SK-N-SH (cell line): ENCODE measurements around the gene VAMP5. TPM values are rescaled to one million over a fixed set of nuclear protein-coding genes. Genes with fewer than 3 reads are reported as not detected.
A peak's percentile ranks its signal among the peaks of the same experiment; 100 is the strongest.

Source experiments
- CTCF ChIA-PET: fragments of 300-600, 350-600 bp; formaldehyde crosslinking; extraction: SDS; loops from one replicate; lab custom pipeline; 2021; lab: Yijun Ruan, JAX
- POLR2A ChIA-PET: fragments of 350-600 bp; sonication (Branson Sonifier 250); formaldehyde crosslinking; extraction: SDS; loops from one replicate; lab custom pipeline; 2020; ENCODE audit warnings: antibody characterized with exemption, inconsistent platforms; lab: Yijun Ruan, JAX
- DNase-seq: peaks from one replicate; pipeline ENCODE4 v3.0.0; 2012
- H2AFZ ChIP-seq: fragments of 200-600 bp; sonication (generic); 2 replicates; pipeline ENCODE4 v1.8.1; 2016; ENCODE audit warnings: antibody characterized with exemption, mild to moderate bottlenecking, low read depth
- H3F3A ChIP-seq: fragments of 200-600 bp; sonication (generic); replicated peaks from 2 replicates; pipeline ENCODE3; 2016; ENCODE audit warnings: antibody characterized with exemption, mild to moderate bottlenecking; ENCODE audit not compliant: insufficient read depth
- H3K27ac ChIP-seq, 2 experiments: fragments of 200-500 bp in 1 of 2; fragments of 200-600 bp in 1 of 2; sonication (Bioruptor generic) in 1 of 2; sonication (generic), shearing (Covaris generic) in 1 of 2; 2 replicates each; pipeline versions ENCODE4 v1.5.1 to v1.6.1; 2014 to 2016; ENCODE audit warnings: low read depth in 2 of 2, inconsistent platforms in 1 of 2, low read length in 1 of 2, mild to moderate bottlenecking in 1 of 2, mixed read lengths in 1 of 2
- H3K27me3 ChIP-seq: fragments of 200-600 bp; sonication (generic), shearing (Covaris generic); 2 replicates; pipeline ENCODE4 v1.6.1; 2016; ENCODE audit warnings: mixed run types; ENCODE audit not compliant: insufficient read depth
- H3K36me3 ChIP-seq, 2 experiments: fragments of 200-500 bp in 1 of 2; fragments of 200-600 bp in 1 of 2; sonication (Bioruptor generic) in 1 of 2; sonication (generic) in 1 of 2; replicated peaks in 1 of 2; 2 replicates each; pipeline versions ENCODE3 to v1.5.1; 2014 to 2016; ENCODE audit warnings: low read length in 1 of 2, mild to moderate bottlenecking in 1 of 2; ENCODE audit not compliant: insufficient read depth in 2 of 2, control insufficient read depth in 1 of 2
- H3K4me1 ChIP-seq, 2 experiments: fragments of 200-500 bp in 1 of 2; fragments of 200-600 bp in 1 of 2; sonication (Bioruptor generic) in 1 of 2; sonication (generic), shearing (Covaris generic) in 1 of 2; 2 replicates each; pipeline versions ENCODE4 v1.5.1 to v1.6.1; 2014 to 2016; ENCODE audit warnings: low read depth in 1 of 2, low read length in 1 of 2, mixed run types in 1 of 2; ENCODE audit not compliant: insufficient read depth in 2 of 2, control insufficient read depth in 1 of 2
- H3K4me2 ChIP-seq: fragments of 200-600 bp; sonication (generic), shearing (Covaris generic); 2 replicates; pipeline ENCODE4 v1.6.1; 2017; ENCODE audit warnings: mixed run types
- H3K4me3 ChIP-seq, 2 experiments: fragments of 200-500 bp in 1 of 2; fragments of 200-600 bp in 1 of 2; sonication (Bioruptor generic) in 1 of 2; sonication (generic), shearing (Covaris generic) in 1 of 2; 2 replicates each; pipeline versions ENCODE4 v1.5.1 to v1.8.1; 2014 to 2016; ENCODE audit warnings: low read depth in 2 of 2, inconsistent platforms in 1 of 2, low read length in 1 of 2, mild to moderate bottlenecking in 1 of 2, mixed read lengths in 1 of 2, moderate library complexity in 1 of 2
- H3K79me2 ChIP-seq: fragments of 200-600 bp; sonication (generic); 2 replicates; pipeline ENCODE4 v1.8.1; 2017; ENCODE audit warnings: mild to moderate bottlenecking; ENCODE audit not compliant: insufficient read depth
- H3K9ac ChIP-seq: fragments of 200-600 bp; sonication (generic); 2 replicates; pipeline ENCODE4 v1.6.1; 2017; ENCODE audit warnings: mixed run types
- H3K9me2 ChIP-seq: fragments of 200-600 bp; sonication (generic); 2 replicates; pipeline ENCODE4 v1.6.1; 2017; ENCODE audit warnings: mixed run types
- H3K9me3 ChIP-seq: fragments of 200-600 bp; sonication (generic); 2 replicates; pipeline ENCODE4 v1.6.1; 2017; ENCODE audit warnings: mixed run types, mild to moderate bottlenecking, moderate library complexity
- H4K20me1 ChIP-seq: fragments of 200-600 bp; sonication (generic); 2 replicates; pipeline ENCODE4 v1.6.1; 2017; ENCODE audit warnings: mild to moderate bottlenecking, mixed run types; ENCODE audit not compliant: insufficient read depth
- ELF1 ChIP-seq: IDR thresholded peaks from 2 replicates; pipeline ENCODE4 v1.4.0; 2012
- EZH2phosphoT487 ChIP-seq: fragments of 200-600 bp; sonication (generic); IDR thresholded peaks from 2 replicates; pipeline ENCODE4 v1.6.1; 2017; ENCODE audit warnings: low read depth, mixed run types, mild to moderate bottlenecking, antibody characterized with exemption, moderate library complexity, borderline replicate concordance
- FOSL2 ChIP-seq: IDR thresholded peaks from 2 replicates; pipeline ENCODE4 v1.4.0; 2012; ENCODE audit warnings: low read depth, mild to moderate bottlenecking, moderate library complexity, borderline replicate concordance
- GATA2 ChIP-seq: sonication (generic); formaldehyde crosslinking; IDR thresholded peaks from 2 replicates; pipeline ENCODE4 v1.5.0; 2020; ENCODE audit warnings: mild to moderate bottlenecking, missing genetic modification reagents
- NRF1 ChIP-seq: IDR thresholded peaks from 2 replicates; pipeline ENCODE4 v1.6.1; 2012; ENCODE audit warnings: low read depth, mild to moderate bottlenecking, low read length
- POLR2AphosphoS5 ChIP-seq: IDR thresholded peaks from 2 replicates; pipeline ENCODE4 v1.6.1; 2012; ENCODE audit warnings: low read depth, low read length
- RCOR1 ChIP-seq: fragments of 150-350 bp; IDR thresholded peaks from 2 replicates; pipeline ENCODE4 v1.6.1; 2017; ENCODE audit warnings: antibody characterized with exemption, low read length
- RXRA ChIP-seq: IDR thresholded peaks from 2 replicates; pipeline ENCODE4 v1.4.0; 2012; ENCODE audit warnings: low read depth, mild to moderate bottlenecking, borderline replicate concordance
- SIN3A ChIP-seq: IDR thresholded peaks from 2 replicates; pipeline ENCODE4 v1.6.1; 2012; ENCODE audit warnings: low read depth, mild to moderate bottlenecking, low read length, moderate library complexity, borderline replicate concordance
- SMC3 ChIP-seq: IDR thresholded peaks from 2 replicates; pipeline ENCODE4 v1.6.1; 2012; ENCODE audit warnings: low read depth, low read length, improper control_type of control experiment
- TCF12 ChIP-seq: IDR thresholded peaks from 2 replicates; pipeline ENCODE4 v1.4.0; 2012
- WGBS: methylation state at CpG from one replicate; pipeline ENCODE4 v1.1.6; 2017; ENCODE audit warnings: low lambda C conversion rate; 5-methylcytosine and 5-hydroxymethylcytosine counted together
- polyA plus RNA-seq, 3 experiments: library from polyadenylated mRNA; depleted of rRNA; stranded (reverse); fragments of >200 nt; gene quantifications; 2 replicates each; pipeline ENCODE4 v1.2.3, GENCODE V29; 2012
- TF ChIP-seq, protein P1 (sequence below): fragments of 200-600 bp; sonication (generic); IDR thresholded peaks from 2 replicates; pipeline ENCODE4 v1.6.1; 2017; ENCODE audit warnings: antibody characterized with exemption, mild to moderate bottlenecking, moderate library complexity
- TF ChIP-seq, protein P2 (sequence below): IDR thresholded peaks from 2 replicates; pipeline ENCODE4 v1.6.1; 2012; ENCODE audit warnings: mild to moderate bottlenecking, low read depth, low read length, moderate library complexity
- TF ChIP-seq, protein P3 (sequence below): IDR thresholded peaks from 2 replicates; pipeline ENCODE4; 2012
- TF ChIP-seq, protein P4 (sequence below): IDR thresholded peaks from 2 replicates; pipeline ENCODE4 v1.4.0; 2012; ENCODE audit warnings: low read depth, borderline replicate concordance
- TF ChIP-seq, protein P5 (sequence below): IDR thresholded peaks from 2 replicates; pipeline ENCODE4 v1.4.0; 2012; ENCODE audit warnings: low read depth

The VAMP5 gene
- polyA plus RNA-seq, 1 of the 3 experiments (the other 2 are of a cell fraction), result 12.0 TPM

DNA sequence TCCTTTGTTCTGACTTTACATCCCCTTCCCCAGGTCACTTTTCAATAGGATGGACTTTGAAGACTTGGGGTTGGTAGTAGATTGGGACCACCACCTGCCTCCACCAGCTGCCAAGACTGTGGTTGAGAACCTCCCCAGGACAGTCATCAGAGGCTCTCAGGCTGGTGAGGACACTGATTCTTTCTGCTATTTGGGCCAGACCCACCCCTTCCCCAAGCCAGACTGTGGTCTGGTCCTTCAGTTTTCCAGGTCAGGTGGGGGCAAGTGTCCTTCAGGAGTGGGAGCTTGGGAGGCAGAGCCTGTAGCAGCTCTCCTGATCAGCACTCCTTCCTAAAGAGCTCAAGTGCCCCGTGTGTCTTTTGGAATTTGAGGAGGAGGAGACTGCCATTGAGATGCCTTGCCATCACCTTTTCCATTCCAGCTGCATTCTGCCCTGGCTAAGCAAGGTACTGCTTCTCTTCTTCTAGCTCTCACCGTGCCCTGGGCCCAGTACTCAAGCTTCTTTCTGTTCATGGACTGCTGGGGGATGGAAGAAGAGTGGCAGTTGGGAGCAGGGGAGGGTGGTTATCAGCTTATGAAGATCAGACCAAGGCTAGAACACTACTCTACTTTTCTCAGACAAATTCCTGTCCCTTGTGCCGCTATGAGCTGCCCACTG, 12.4 kb downstream of the VAMP5 start:
- Histone ChIP-seq H3K27ac (peak overlapping the region in 1 of 2 experiments; percentile 79; a peak in 1 of 4 replicates), H3K4me1 (peaks cover 0 to 25% of the 10 kb centered on the region in 2 experiments; a peak in 2 of 4 replicates), H2AFZ (no peak overlapping the region), H4K20me1 (no peaks in the 10 kb centered on the region), H3K4me3 (peak overlapping the region; percentile 86 to 99), H3K9me2 (no peaks in the 10 kb centered on the region), H3K4me2 (peak overlapping the region; percentile 95), H3K79me2 (peaks cover 22% of the 10 kb centered on the region), H3K9ac (peak overlapping the region; percentile 94), H3F3A (no peaks in the 10 kb centered on the region), H3K36me3 (peaks cover 0 to 28% of the 10 kb centered on the region in 2 experiments), H3K9me3 (no peaks in the 10 kb centered on the region), H3K27me3 (no peaks in the 10 kb centered on the region)
- ChIA-PET CTCF (interaction anchor here (0.9 kb wide), 1 partner anchor 191 kb away, joined by 3 read pairs; no protein-coding TSS in a partner anchor), POLR2A (interaction anchor here (1.4 to 1.6 kb wide), 2 partner anchors 8 to 15 kb away, joined by 4 to 7 read pairs; partner anchors contain the start of gene C2orf68)
- 56% methylated on average over 3 of the region's 3 CpGs for WGBS
- no peak for TF ChIP-seq SIN3A
- TF ChIP-seq, protein P1, sequence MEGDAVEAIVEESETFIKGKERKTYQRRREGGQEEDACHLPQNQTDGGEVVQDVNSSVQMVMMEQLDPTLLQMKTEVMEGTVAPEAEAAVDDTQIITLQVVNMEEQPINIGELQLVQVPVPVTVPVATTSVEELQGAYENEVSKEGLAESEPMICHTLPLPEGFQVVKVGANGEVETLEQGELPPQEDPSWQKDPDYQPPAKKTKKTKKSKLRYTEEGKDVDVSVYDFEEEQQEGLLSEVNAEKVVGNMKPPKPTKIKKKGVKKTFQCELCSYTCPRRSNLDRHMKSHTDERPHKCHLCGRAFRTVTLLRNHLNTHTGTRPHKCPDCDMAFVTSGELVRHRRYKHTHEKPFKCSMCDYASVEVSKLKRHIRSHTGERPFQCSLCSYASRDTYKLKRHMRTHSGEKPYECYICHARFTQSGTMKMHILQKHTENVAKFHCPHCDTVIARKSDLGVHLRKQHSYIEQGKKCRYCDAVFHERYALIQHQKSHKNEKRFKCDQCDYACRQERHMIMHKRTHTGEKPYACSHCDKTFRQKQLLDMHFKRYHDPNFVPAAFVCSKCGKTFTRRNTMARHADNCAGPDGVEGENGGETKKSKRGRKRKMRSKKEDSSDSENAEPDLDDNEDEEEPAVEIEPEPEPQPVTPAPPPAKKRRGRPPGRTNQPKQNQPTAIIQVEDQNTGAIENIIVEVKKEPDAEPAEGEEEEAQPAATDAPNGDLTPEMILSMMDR, result no peak
- no peak for TF ChIP-seq RCOR1
- TF ChIP-seq FOSL2, result no peak
- TF ChIP-seq, protein P2, sequence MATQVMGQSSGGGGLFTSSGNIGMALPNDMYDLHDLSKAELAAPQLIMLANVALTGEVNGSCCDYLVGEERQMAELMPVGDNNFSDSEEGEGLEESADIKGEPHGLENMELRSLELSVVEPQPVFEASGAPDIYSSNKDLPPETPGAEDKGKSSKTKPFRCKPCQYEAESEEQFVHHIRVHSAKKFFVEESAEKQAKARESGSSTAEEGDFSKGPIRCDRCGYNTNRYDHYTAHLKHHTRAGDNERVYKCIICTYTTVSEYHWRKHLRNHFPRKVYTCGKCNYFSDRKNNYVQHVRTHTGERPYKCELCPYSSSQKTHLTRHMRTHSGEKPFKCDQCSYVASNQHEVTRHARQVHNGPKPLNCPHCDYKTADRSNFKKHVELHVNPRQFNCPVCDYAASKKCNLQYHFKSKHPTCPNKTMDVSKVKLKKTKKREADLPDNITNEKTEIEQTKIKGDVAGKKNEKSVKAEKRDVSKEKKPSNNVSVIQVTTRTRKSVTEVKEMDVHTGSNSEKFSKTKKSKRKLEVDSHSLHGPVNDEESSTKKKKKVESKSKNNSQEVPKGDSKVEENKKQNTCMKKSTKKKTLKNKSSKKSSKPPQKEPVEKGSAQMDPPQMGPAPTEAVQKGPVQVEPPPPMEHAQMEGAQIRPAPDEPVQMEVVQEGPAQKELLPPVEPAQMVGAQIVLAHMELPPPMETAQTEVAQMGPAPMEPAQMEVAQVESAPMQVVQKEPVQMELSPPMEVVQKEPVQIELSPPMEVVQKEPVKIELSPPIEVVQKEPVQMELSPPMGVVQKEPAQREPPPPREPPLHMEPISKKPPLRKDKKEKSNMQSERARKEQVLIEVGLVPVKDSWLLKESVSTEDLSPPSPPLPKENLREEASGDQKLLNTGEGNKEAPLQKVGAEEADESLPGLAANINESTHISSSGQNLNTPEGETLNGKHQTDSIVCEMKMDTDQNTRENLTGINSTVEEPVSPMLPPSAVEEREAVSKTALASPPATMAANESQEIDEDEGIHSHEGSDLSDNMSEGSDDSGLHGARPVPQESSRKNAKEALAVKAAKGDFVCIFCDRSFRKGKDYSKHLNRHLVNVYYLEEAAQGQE, result no peak
- TF ChIP-seq ELF1, result no peak
- no peak for TF ChIP-seq POLR2AphosphoS5
- TF ChIP-seq RXRA, result no peak
- no peak for TF ChIP-seq NRF1
- no peak for TF ChIP-seq GATA2 (CRISPR knock-in tag)
- TF ChIP-seq, protein P3, sequence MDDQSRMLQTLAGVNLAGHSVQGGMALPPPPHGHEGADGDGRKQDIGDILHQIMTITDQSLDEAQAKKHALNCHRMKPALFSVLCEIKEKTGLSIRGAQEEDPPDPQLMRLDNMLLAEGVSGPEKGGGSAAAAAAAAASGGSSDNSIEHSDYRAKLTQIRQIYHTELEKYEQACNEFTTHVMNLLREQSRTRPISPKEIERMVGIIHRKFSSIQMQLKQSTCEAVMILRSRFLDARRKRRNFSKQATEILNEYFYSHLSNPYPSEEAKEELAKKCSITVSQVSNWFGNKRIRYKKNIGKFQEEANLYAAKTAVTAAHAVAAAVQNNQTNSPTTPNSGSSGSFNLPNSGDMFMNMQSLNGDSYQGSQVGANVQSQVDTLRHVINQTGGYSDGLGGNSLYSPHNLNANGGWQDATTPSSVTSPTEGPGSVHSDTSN, result no peak
- TF ChIP-seq, protein P4, sequence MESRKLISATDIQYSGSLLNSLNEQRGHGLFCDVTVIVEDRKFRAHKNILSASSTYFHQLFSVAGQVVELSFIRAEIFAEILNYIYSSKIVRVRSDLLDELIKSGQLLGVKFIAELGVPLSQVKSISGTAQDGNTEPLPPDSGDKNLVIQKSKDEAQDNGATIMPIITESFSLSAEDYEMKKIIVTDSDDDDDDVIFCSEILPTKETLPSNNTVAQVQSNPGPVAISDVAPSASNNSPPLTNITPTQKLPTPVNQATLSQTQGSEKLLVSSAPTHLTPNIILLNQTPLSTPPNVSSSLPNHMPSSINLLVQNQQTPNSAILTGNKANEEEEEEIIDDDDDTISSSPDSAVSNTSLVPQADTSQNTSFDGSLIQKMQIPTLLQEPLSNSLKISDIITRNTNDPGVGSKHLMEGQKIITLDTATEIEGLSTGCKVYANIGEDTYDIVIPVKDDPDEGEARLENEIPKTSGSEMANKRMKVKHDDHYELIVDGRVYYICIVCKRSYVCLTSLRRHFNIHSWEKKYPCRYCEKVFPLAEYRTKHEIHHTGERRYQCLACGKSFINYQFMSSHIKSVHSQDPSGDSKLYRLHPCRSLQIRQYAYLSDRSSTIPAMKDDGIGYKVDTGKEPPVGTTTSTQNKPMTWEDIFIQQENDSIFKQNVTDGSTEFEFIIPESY, result no peak
- TF ChIP-seq EZH2phosphoT487, result no peak
- TF ChIP-seq, protein P5, sequence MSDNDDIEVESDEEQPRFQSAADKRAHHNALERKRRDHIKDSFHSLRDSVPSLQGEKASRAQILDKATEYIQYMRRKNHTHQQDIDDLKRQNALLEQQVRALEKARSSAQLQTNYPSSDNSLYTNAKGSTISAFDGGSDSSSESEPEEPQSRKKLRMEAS, result no peak
- TF ChIP-seq TCF12, result no peak
- TF ChIP-seq SMC3, result no peak
- no peak for DNase-seq
